IgD-negative memory B cell (primary cell): ENCODE results near the gene METTL16. TPM values are rescaled to one million over a fixed set of nuclear protein-coding genes. Genes with fewer than 3 reads are reported as not detected.
"Not testable (repeated sequence)": the region's sequence is repeated elsewhere in the genome, so short reads cannot be mapped to it uniquely, and the experiment has no call there.

Experiments
- H3K27ac Mint-ChIP-seq, 3 donors: one replicate each; pipeline ENCODE4 v1.8.0; 2020 to 2022; ENCODE audit warnings: mild to moderate bottlenecking in 3 of 3, mixed read lengths in 3 of 3, moderate library complexity in 1 of 3
- H3K27me3 Mint-ChIP-seq: one replicate; pipeline ENCODE4 v1.8.0; 2021; ENCODE audit warnings: mixed read lengths
- H3K36me3 Mint-ChIP-seq: one replicate; pipeline ENCODE4 v1.8.0; 2020; ENCODE audit warnings: mild to moderate bottlenecking, mixed read lengths
- H3K4me1 Mint-ChIP-seq, 3 donors: one replicate each; pipeline ENCODE4 v1.8.0; 2020 to 2022; ENCODE audit warnings: mixed read lengths in 3 of 3, mild to moderate bottlenecking in 1 of 3
- H3K4me3 Mint-ChIP-seq, 4 donors: one replicate each; pipeline ENCODE4 v1.8.0; 2020 to 2022; ENCODE audit warnings: mild to moderate bottlenecking in 4 of 4, mixed read lengths in 4 of 4, moderate library complexity in 3 of 4
- H3K9me3 Mint-ChIP-seq, 3 donors: one replicate each; pipeline ENCODE4 v1.8.0; 2020 to 2021; ENCODE audit warnings: mixed read lengths in 3 of 3, mild to moderate bottlenecking in 1 of 3
- polyA plus RNA-seq: library from polyadenylated mRNA; unstranded; fragments of 300-500 nt; fragmentation: Illumina TruSeq; gene quantifications from one replicate; pipeline ENCODE4 v1.2.3, GENCODE V29; 2021

The METTL16 gene
- polyA plus RNA-seq, 1 donor from 2014 or later: 29.6 TPM

DNA sequence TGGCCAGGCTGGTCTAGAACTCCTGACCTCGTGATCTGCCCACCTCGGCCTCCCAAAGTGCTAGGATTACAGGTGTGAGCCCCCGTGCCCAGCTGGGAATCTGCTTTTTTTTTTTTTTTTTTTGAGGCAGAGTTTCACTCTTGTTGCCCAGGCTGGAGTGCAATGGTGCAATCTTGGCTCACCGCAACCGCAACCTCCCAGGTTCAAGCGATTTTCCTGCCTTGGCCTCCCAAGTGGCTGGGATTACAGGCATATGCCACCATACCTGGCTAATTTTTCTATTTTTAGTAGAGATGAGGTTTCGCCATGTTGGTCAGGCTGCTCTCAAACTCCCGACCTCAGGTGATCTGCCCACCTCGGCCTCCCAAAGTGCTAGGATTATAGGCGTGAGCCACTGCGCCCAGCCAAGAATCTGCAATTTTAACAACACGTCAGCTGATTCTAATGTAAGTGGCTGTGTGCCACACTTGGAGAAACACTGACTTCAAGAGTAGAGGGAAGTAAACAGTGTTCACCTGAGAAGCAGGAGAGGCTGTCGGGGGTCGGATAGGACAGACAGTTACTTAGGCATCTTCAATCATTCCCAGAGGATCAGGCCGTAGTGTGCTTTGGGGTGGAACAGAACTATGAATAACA lies 10.2 kb upstream of the METTL16 start:
- H3K4me1 Mint-ChIP-seq, H3K4me3 Mint-ChIP-seq, H3K9me3 Mint-ChIP-seq, H3K36me3 Mint-ChIP-seq, H3K27me3 Mint-ChIP-seq: not testable (repeated sequence)
- peak overlapping the region in 1 of 3 donors; percentile 50 for H3K27ac Mint-ChIP-seq

DNA sequence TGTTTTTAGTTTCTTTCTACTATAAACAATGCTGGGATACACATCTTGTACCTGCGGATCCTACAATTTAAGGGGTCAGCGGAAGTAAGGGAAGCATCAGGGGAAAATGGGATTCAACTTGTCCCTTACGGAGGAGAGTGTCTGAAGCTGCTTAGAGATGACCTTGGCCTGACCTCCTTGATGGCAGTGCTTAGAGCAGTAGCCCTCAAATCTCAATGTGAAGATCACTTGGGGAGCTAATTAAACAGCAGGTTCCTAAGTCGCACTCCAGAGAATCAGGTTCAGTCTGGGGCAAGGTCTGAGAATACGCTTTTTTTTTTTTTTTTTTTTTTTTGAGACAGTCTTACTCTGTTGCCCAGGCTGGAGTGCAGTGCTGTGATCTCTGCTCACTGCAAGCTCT lies 9.6 kb upstream of the METTL16 start:
- Mint-ChIP-seq H3K4me3 (no peak overlapping the region), H3K4me1 (peaks cover 0 to 3% (median 3%) of the 10 kb centered on the region in 3 donors), H3K27me3 (no peaks in the 10 kb centered on the region), H3K36me3 (no peaks in the 10 kb centered on the region), H3K27ac (no peak overlapping the region), H3K9me3 (no peaks in the 10 kb centered on the region)

GRCh38 chr17:2517539-2517938 lies 5.9 kb upstream of the METTL16 start:
- Mint-ChIP-seq H3K27me3 (no peaks in the 10 kb centered on the region), H3K9me3 (no peaks in the 10 kb centered on the region), H3K4me1 (peaks cover 1 to 5% (median 4%) of the 10 kb centered on the region in 3 donors)

GRCh38 chr17:2511138-2511461 lies 588 bp downstream of the METTL16 start:
- Mint-ChIP-seq H3K4me1 (peaks cover 17 to 19% (median 18%) of the 10 kb centered on the region in 3 donors), H3K9me3 (no peaks in the 10 kb centered on the region), H3K27me3 (no peaks in the 10 kb centered on the region), H3K36me3 (peaks cover 2% of the 10 kb centered on the region), H3K27ac (no peak overlapping the region), H3K4me3 (no peak overlapping the region)

More at GRCh38 chr17:2517539-2517938, 5.9 kb upstream of the METTL16 start:
- Mint-ChIP-seq H3K27ac (no peak overlapping the region), H3K4me3 (no peak overlapping the region), H3K36me3 (peaks cover 2% of the 10 kb centered on the region)

- peak overlapping the region in 2 of 4 donors; percentile 82 to 87 for H3K4me3 Mint-ChIP-seq
- no peaks in the 10 kb centered on the region for H3K9me3 Mint-ChIP-seq
- no peaks in the 10 kb centered on the region for H3K27me3 Mint-ChIP-seq
- peaks cover 18 to 23% (median 21%) of the 10 kb centered on the region in 3 donors for H3K4me1 Mint-ChIP-seq
- peaks cover 2% of the 10 kb centered on the region for H3K36me3 Mint-ChIP-seq
- peak overlapping the region in 1 of 3 donors; percentile 25 for H3K27ac Mint-ChIP-seq
These were observed 1.1 kb downstream of the METTL16 start for GRCh38 chr17:2510559-2510958.

GRCh38 chr17:2508035-2508434 lies 3.7 kb downstream of the METTL16 start:
- peak overlapping the region in 1 of 3 donors; percentile 85 for H3K27ac Mint-ChIP-seq
- peaks cover 21 to 27% (median 25%) of the 10 kb centered on the region in 3 donors for H3K4me1 Mint-ChIP-seq
- peak overlapping the region in 2 of 4 donors; percentile 19 to 46 for H3K4me3 Mint-ChIP-seq
- H3K9me3 Mint-ChIP-seq: no peaks in the 10 kb centered on the region
- no peaks in the 10 kb centered on the region for H3K36me3 Mint-ChIP-seq
- no peaks in the 10 kb centered on the region for H3K27me3 Mint-ChIP-seq

DNA sequence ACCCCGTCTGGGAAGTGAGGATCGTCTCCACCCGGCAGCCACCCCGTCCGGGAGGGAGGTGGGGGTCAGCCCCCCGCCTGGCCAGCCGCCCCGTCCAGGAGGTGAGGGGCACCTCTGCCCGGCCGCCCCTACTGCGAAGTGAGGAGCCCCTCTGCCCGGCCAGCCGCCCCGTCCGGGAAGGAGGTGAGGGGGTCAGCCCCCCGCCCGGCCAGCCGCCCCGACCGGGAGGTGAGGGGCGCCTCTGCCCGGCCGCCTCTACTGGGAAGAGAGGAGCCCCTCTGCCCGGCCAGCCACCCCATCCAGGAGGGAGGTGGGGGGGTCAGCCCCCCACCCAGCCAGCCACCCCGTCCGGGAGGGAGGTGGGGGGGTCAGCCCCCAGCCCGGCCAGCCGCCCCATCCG lies 4.7 kb downstream of the METTL16 start:
- peaks cover 21 to 31% (median 26%) of the 10 kb centered on the region in 3 donors for H3K4me1 Mint-ChIP-seq
- not testable (repeated sequence) for H3K4me3 Mint-ChIP-seq, H3K9me3 Mint-ChIP-seq, H3K36me3 Mint-ChIP-seq, H3K27ac Mint-ChIP-seq, H3K27me3 Mint-ChIP-seq

GRCh38 chr17:2503627-2504026 lies 8.1 kb downstream of the METTL16 start:
- peaks cover 1% of the 10 kb centered on the region for H3K36me3 Mint-ChIP-seq
- H3K4me1 Mint-ChIP-seq: peaks cover 14 to 26% (median 20%) of the 10 kb centered on the region in 3 donors
- H3K27me3 Mint-ChIP-seq: no peaks in the 10 kb centered on the region
- H3K27ac Mint-ChIP-seq: no peak overlapping the region
- H3K4me3 Mint-ChIP-seq: no peak overlapping the region
- H3K9me3 Mint-ChIP-seq: peaks cover 0 to 1% (median 0%) of the 10 kb centered on the region in 3 donors

DNA sequence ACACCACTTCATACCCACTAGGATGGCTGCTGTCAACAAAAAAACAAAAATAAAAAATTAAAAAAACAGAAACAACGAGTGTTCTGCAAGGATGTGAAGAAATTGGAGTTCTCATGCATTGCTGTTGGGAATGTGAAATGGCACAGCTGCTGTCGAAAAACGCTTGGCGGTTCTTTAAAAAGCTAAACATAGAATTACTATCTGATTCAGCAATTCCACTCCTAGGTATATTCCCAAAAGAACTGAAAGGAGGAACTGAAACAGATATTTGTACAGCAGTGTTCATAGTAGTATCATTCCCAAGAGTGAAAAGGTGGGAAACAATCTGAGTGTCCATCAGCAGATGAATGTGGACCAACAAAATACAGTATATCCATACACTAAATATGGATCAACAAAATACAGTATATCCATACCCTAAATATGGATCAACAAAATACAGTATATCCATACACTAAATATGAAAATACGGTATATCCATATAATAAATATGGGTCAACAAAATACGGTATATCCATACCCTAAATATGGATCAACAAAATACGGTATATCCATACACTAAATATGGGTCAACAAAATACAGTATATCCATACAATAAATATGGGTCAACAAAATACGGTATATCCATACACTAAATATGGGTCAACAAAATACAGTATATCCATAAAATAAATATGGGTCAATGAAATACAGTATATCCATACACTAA lies 8.7 kb downstream of the METTL16 start:
- Mint-ChIP-seq H3K27ac (no peak overlapping the region), H3K4me3 (peak overlapping the region in 1 of 4 donors; percentile 70), H3K4me1 (peaks cover 8 to 20% (median 14%) of the 10 kb centered on the region in 3 donors), H3K27me3 (no peaks in the 10 kb centered on the region), H3K9me3 (peaks cover 0 to 1% (median 0%) of the 10 kb centered on the region in 3 donors), H3K36me3 (peaks cover 1% of the 10 kb centered on the region)

DNA sequence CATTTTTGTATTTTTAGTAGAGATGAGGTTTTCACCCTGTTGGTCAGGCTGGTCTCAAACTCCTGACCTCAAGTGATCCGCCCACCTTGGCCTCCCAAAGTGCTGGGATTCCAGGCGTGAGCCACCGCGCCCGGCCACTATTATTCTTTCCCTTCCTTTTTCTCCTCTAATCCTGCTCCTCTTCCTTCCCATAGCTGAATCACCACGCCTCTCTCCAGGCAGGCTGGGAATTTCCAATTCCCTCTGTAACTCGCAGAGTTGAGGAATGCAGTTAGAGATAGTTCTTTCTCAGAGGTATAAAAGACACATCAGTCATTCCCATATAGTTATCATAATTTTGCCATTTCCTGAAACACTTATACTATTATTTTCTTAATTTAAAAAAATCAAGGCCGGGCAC lies 11.2 kb downstream of the METTL16 start:
- H3K36me3 Mint-ChIP-seq: peaks cover 1% of the 10 kb centered on the region

DNA sequence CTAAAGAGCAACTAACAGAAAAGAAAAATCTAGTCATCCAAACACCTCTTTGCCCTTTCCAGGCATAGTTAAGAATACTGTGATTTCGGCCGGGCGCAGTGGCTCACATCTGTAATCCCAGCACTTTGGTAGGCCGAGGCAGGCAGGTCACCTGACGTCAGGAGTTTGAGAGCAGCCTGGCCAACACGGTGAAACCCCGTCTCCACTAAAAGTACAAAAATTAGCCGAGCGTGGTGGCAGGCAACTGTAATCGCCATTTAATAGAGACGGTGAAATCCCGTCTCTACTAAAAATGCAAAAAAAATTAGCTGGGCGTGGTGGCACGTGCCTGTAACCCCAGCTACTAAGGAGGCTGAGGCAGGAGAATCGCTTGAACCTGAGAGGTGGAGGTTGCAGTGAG lies 22.4 kb downstream of the METTL16 start:
- Mint-ChIP-seq H3K4me1 (peaks cover 16 to 35% (median 32%) of the 10 kb centered on the region in 3 donors), H3K4me3 (peak overlapping the region; percentile 12 to 77 (median 48)), H3K27ac (peak overlapping the region; percentile 63 to 87 (median 70))
- not testable (repeated sequence) for H3K27me3 Mint-ChIP-seq, H3K36me3 Mint-ChIP-seq, H3K9me3 Mint-ChIP-seq

More for the DNA sequence above, 11.2 kb downstream of the METTL16 start:
- H3K27me3 Mint-ChIP-seq: no peaks in the 10 kb centered on the region
- no peak overlapping the region for H3K4me3 Mint-ChIP-seq
- peaks cover 7 to 15% (median 9%) of the 10 kb centered on the region in 3 donors for H3K4me1 Mint-ChIP-seq
- peaks cover 0 to 1% (median 0%) of the 10 kb centered on the region in 3 donors for H3K9me3 Mint-ChIP-seq
- H3K27ac Mint-ChIP-seq: no peak overlapping the region

DNA sequence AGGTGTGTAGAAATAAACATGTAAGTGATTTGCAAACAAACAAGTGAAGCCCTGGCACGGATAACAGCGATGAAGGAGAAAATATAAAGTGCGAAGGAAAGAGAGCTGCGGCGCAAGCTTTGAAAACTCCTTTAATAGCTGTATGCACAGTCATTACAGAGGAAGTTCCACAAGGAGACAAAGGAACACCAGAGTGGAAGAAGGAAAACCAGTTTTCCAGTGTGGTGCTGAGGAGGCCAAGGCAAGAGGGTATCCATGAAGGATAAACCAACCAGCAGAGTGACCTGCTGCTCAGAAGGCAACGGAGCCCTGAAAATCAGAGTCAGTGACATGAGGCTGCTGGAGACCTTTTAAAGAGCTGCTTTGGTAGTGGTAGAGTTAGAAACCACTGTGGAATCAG lies 24.4 kb downstream of the METTL16 start:
- H3K27me3 Mint-ChIP-seq: no peaks in the 10 kb centered on the region
- H3K9me3 Mint-ChIP-seq: no peaks in the 10 kb centered on the region
- H3K4me1 Mint-ChIP-seq: peaks cover 18 to 38% (median 36%) of the 10 kb centered on the region in 3 donors
- no peak overlapping the region for H3K27ac Mint-ChIP-seq
- H3K36me3 Mint-ChIP-seq: peaks cover under 1% of the 10 kb centered on the region
- no peak overlapping the region for H3K4me3 Mint-ChIP-seq

DNA sequence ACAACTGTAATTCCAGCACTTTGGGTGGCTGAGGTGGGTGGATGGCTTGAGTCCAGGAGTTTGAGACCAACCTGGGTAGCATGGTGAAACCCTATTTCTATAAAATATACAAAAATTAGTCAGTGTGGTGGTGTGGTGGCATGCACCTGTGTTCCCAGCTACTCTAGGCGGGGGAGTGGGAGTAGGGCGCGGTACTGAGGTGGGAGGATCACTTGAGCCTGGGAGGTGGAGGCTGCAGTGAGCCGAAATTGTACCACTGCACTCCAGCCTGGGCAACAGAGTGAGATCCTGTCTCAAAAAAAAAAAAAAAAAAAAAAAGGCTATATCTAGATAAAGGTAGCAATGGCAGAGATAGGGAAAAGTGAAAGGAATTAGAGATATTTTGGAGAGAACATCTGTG lies 25.0 kb downstream of the METTL16 start:
- H3K4me1 Mint-ChIP-seq: peaks cover 23 to 44% (median 42%) of the 10 kb centered on the region in 3 donors
- not testable (repeated sequence) for H3K36me3 Mint-ChIP-seq, H3K27me3 Mint-ChIP-seq, H3K9me3 Mint-ChIP-seq, H3K4me3 Mint-ChIP-seq, H3K27ac Mint-ChIP-seq

GRCh38 chr17:2485970-2486369 lies 25.7 kb downstream of the METTL16 start:
- Mint-ChIP-seq H3K9me3 (no peaks in the 10 kb centered on the region), H3K27me3 (no peaks in the 10 kb centered on the region), H3K27ac (peak overlapping the region in 1 of 3 donors; percentile 20), H3K36me3 (peaks cover 2% of the 10 kb centered on the region), H3K4me1 (peaks cover 28 to 48% (median 38%) of the 10 kb centered on the region in 3 donors), H3K4me3 (no peak overlapping the region)

DNA sequence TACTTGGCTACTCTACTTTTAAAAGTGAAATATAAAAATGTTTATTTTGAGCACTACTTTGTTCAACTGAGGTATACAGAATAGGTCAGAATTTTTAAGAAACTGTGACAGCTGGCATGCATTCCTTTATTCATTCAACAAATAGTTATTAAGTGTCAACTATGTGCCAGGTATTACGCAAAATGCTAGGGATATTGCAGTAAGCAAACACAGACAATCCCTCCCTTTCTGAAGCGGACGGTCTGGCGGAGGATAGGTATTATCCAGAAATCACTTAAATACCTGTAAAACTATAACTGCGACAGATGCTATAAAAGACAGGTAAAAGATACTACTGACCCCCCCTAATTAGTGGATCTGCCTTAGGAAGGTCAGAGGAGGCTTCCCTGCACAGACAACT lies 26.1 kb downstream of the METTL16 start:
- Mint-ChIP-seq H3K9me3 (no peaks in the 10 kb centered on the region), H3K27ac (peak overlapping the region in 1 of 3 donors; percentile 20), H3K27me3 (no peaks in the 10 kb centered on the region), H3K4me1 (peaks cover 28 to 44% (median 35%) of the 10 kb centered on the region in 3 donors), H3K4me3 (no peak overlapping the region), H3K36me3 (peaks cover 2% of the 10 kb centered on the region)

- Mint-ChIP-seq H3K4me3 (no peak overlapping the region), H3K27me3 (no peaks in the 10 kb centered on the region), H3K4me1 (peaks cover 26 to 43% (median 32%) of the 10 kb centered on the region in 3 donors), H3K27ac (peak overlapping the region in 1 of 3 donors; percentile 50), H3K36me3 (peaks cover 2% of the 10 kb centered on the region), H3K9me3 (no peaks in the 10 kb centered on the region)
These were observed 26.8 kb downstream of the METTL16 start for GRCh38 chr17:2484876-2485275.
